Ectodermal cell (in vitro differentiated cells): Measurements from ENCODE around the gene WDR4.

Source experiments
- H3K27ac ChIP-seq: 2 replicates; pipeline ENCODE4 v1.7.0; 2013; ENCODE audit warnings: mild to moderate bottlenecking, low read depth, low read length; ENCODE audit not compliant: insufficient read depth, poor library complexity, severe bottlenecking
- H3K27me3 ChIP-seq: 2 replicates; pipeline ENCODE4 v1.7.0; 2013; ENCODE audit warnings: mild to moderate bottlenecking, low read length; ENCODE audit not compliant: insufficient read depth, control insufficient read depth, poor library complexity, severe bottlenecking
- H3K36me3 ChIP-seq: one replicate; pipeline ENCODE4 v1.7.0; 2013; ENCODE audit warnings: low read length; ENCODE audit not compliant: control insufficient read depth, insufficient read depth
- H3K4me1 ChIP-seq: one replicate; pipeline ENCODE4 v1.7.0; 2013; ENCODE audit warnings: low read length; ENCODE audit not compliant: control insufficient read depth, insufficient read depth
- H3K4me3 ChIP-seq: 2 replicates; pipeline ENCODE4 v1.7.0; 2013; ENCODE audit warnings: low read depth, low read length, control low read depth; ENCODE audit not compliant: insufficient read depth
- H3K9me3 ChIP-seq: 2 replicates; pipeline ENCODE4 v1.7.0; 2013; ENCODE audit warnings: mild to moderate bottlenecking, low read length, moderate library complexity; ENCODE audit not compliant: control insufficient read depth
- WGBS, 2 experiments: methylation state at CpG; one replicate each; pipeline ENCODE4 v1.1.7; 2013; ENCODE audit warnings: missing lambda C conversion rate in 2 of 2; 5-methylcytosine and 5-hydroxymethylcytosine counted together

WDR4 gene

DNA sequence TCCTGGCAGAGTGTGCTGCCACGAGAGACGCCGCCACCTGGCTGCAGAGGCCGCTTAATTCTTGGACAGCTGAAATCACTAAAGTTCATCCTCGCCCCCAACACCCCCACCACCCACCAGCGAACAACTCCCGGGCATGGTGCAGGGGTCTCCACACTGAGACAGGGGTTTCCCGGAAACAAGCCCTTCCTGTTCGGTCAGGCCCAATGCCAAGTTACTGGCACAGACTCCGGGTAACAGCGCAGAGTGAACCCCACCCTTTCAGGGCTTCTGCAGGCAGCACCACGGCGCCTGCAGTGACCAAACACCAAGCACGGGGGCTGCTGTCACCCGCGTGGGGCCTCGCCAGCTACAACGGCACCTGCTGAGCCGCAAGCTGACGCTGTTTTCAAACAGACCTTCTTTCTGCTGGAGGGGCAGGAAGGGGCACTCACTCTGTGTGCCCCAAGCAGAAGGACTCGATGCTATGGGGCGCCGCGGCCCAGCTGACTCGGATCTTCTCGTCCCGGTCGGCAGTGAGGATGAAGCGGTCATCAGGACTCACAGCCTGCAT is 17.4 kb downstream of the WDR4 start:
- H3K36me3 ChIP-seq, result peaks cover 20% of the 10 kb centered on the region
- 94% methylated on average over 29 of the region's 29 CpGs for WGBS, 2 experiments

DNA sequence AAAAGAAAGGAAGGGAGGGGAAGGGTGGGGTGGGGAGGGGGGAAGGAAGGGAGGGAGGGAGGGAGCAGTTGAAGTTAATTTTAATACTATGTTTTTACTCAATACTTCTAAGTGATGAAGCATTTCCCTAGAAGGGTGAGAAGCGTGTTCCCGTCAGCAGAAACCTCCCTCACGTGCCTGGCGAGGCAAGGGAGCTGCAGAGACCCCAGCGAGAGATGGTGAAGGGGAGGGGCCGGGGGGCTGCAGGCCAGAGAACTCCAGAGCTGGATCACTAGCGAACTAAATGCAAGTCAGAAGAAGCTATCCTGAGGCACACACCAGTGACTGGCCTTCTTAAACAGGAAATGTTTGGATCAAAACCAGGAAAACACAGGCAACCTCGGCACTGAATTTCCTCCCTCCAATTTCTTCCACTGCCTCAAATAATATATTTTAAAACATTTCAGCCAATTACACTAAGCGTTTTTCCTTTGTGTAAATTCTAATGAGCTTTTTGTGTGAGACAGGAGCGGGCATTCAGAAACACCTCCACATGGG is 18.0 kb downstream of the WDR4 start:
- H3K4me3 ChIP-seq, result no peak overlapping the region
- no peaks in the 10 kb centered on the region for H3K27me3 ChIP-seq
- WGBS, 2 experiments, result 95% methylated on average over 10 of the region's 10 CpGs
- no peaks in the 10 kb centered on the region for H3K9me3 ChIP-seq
- no peaks in the 10 kb centered on the region for H3K4me1 ChIP-seq
- H3K36me3 ChIP-seq, result peaks cover 23% of the 10 kb centered on the region
- no peak overlapping the region for H3K27ac ChIP-seq

More for the DNA sequence above, 17.4 kb downstream of the WDR4 start:
- Histone ChIP-seq H3K9me3 (no peaks in the 10 kb centered on the region), H3K27ac (no peak overlapping the region), H3K27me3 (no peaks in the 10 kb centered on the region), H3K4me1 (no peaks in the 10 kb centered on the region), H3K4me3 (no peak overlapping the region)

DNA sequence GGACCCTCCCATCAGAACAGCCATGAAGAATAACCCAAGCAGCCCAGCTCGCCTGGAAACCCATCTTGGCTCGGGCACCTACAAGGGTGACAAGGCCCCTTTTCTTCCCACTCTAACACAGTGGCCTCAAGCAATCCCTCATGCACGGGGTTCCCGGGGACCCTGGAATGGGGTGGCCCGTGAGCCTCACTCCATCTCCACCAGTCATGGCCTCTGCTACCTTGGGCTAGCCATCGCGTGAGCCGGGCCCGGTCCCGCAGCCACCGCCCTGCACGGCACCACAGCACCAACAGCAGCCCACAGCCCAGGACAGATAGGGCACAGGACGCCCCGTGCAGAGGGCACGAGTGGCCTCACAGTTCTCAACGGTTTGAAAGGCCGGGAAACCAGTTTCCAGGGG is 19.0 kb downstream of the WDR4 start:
- Histone ChIP-seq H3K27me3 (no peaks in the 10 kb centered on the region), H3K9me3 (no peaks in the 10 kb centered on the region)
- WGBS, 2 experiments, result 91 to 92% methylated on average over 17 of the region's 17 CpGs

DNA sequence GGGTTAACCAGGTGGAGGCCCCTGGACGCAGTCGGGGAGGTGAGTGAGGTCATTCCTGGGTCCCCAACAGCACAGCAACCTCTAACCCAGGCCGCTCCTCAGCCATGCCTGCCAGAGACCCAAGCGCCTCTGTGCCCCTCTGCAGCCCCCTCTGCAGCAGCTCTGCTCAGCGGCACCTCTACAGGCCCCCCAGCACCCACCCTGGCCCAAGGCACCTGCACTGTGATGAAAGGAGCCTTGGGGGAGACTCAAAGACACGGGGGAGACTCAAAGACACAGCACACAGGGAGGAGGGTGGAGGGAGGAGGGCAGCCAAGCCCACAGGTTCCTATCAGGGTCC is 19.5 kb downstream of the WDR4 start:
- H3K9me3 ChIP-seq, result no peaks in the 10 kb centered on the region
- H3K36me3 ChIP-seq, result peaks cover 34% of the 10 kb centered on the region
- no peak overlapping the region for H3K4me3 ChIP-seq
- H3K4me1 ChIP-seq, result no peaks in the 10 kb centered on the region
- 92 to 95% methylated on average over 6 of the region's 6 CpGs for WGBS, 2 experiments
- H3K27me3 ChIP-seq, result no peaks in the 10 kb centered on the region
- no peak overlapping the region for H3K27ac ChIP-seq

More for the DNA sequence above, 19.0 kb downstream of the WDR4 start:
- no peaks in the 10 kb centered on the region for H3K4me1 ChIP-seq
- H3K27ac ChIP-seq, result no peak overlapping the region
- peaks cover 33% of the 10 kb centered on the region for H3K36me3 ChIP-seq
- no peak overlapping the region for H3K4me3 ChIP-seq

DNA sequence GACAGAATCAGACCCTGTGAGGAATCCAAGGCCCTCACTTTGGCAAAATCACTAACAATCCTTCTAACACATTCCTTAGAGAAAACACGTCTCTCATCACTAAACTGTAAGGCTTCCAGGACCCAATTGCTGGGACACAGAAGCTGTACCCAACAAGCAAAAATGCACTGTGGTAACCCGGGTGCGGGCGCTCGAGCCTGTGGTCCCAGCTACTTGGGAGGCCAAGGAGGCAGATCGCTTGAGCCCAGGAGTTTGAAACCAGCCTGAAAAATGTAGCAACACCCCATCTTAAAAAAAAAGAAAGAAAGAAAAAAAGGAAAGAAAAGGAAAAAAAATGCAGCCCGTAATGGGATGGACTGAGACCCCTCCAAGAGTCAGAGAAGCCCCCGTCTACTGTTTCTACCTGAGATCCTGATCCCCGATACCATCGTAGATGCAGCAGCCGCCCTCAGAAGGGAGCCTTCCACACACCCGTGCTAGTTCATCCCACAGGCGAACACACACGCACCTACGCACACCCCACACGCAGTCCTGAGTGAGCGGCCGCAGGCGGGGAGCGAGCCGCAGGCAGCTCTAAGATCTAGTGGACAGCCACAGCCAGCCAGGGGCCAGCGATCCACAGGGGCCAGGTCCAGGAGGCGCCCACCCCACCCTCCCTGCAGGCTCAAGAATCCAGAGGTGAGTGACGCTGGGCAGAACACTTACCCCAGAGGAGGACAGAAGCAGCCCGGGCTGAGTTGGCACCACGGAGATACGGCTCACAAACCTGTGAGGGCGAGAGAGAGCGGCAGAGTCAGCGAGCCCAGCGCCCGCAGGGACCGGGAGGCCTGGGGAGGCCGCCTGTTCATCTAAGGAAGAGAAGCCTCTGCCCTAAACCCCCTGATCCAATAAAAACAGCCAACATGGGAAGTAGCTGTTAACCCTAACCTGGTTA is 20.1 kb downstream of the WDR4 start:
- H3K27ac ChIP-seq, result no peak overlapping the region
- peaks cover 32% of the 10 kb centered on the region for H3K36me3 ChIP-seq
- no peaks in the 10 kb centered on the region for H3K4me1 ChIP-seq
- no peaks in the 10 kb centered on the region for H3K9me3 ChIP-seq
- no peaks in the 10 kb centered on the region for H3K27me3 ChIP-seq
- 95% methylated on average over 34 of the region's 34 CpGs for WGBS, 2 experiments
- H3K4me3 ChIP-seq, result no peak overlapping the region

DNA sequence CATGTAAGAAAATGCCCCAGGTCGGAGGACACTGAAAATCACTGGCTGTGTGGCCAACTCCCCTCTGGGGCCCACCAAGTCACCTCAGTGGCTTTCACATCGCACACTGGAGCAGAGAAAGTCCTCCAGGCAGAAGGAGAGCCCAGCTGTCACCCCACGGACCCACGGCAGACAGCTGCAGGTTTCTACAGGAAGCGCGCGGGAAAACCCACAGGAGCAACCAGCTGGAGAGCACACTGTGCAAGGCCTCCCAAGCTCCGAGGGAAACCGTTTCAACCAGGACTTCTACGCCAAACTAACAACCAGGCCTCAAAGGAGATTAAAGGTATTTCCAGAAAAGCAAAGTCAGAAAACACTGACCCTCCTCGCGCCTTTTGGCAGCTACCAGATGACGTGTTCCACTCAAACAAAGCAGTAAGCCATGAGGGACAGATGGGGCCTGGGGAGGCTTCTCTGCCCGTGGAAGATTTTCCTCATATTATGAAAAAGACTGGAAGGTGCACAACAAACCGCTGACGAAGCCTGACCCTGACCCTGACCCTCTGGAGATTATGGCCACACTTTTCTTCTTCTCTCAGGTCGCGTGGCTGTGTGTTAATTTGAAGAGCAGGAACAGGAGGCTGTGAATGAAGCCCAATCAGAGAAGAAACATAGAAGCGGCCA is 21.0 kb downstream of the WDR4 start:
- Histone ChIP-seq H3K9me3 (no peaks in the 10 kb centered on the region), H3K4me3 (no peak overlapping the region), H3K27ac (no peak overlapping the region), H3K36me3 (peaks cover 32% of the 10 kb centered on the region), H3K27me3 (no peaks in the 10 kb centered on the region), H3K4me1 (no peaks in the 10 kb centered on the region)
- WGBS, 2 experiments, result 93 to 95% methylated on average over 19 of the region's 19 CpGs

DNA sequence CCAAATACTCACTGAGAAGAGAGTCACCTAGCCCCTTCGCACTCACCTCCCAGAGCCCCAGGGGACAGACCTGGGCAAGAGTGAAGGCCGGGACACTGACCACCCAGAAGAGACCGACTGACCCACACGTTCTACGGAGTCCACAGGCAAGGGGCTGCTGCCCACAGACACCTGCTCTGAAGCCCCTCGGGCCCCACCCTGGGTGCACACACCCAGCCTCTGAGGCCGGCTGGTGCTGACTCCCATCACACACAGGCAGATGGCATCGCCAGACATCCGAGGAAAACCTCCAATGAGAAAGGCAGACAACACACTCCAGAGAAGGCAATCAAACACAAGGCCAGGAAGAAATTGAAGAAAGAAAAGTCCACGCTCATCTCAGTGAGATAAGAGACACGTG is 22.1 kb downstream of the WDR4 start:
- no peaks in the 10 kb centered on the region for H3K27me3 ChIP-seq
- no peak overlapping the region for H3K4me3 ChIP-seq
- no peaks in the 10 kb centered on the region for H3K9me3 ChIP-seq
- H3K4me1 ChIP-seq, result no peaks in the 10 kb centered on the region
- WGBS, 2 experiments, result 94 to 96% methylated on average over 11 of the region's 11 CpGs
- H3K36me3 ChIP-seq, result peaks cover 35% of the 10 kb centered on the region
- no peak overlapping the region for H3K27ac ChIP-seq

DNA sequence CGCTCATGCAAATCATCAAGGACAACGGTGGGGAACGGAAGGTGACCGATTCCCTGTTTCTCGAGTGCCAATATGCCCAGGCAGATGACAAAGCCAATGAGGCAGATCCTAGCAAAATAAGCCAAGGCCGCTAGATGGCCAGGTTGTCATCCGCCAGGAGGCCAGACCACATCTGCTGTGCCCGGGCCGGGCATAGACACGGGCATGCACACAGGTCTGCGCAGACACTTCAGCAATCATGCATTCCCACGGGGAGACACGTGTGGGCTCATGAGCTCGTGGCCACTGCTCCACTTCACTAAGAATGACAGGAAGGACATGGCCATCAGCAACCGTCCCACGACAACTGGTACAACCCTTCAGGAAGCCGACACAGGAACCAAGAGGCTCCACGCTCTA is 23.4 kb downstream of the WDR4 start:
- WGBS, 2 experiments, result 95 to 98% methylated on average over 18 of the region's 18 CpGs
- no peaks in the 10 kb centered on the region for H3K4me1 ChIP-seq
- H3K4me3 ChIP-seq, result no peak overlapping the region
- no peak overlapping the region for H3K27ac ChIP-seq
- no peaks in the 10 kb centered on the region for H3K27me3 ChIP-seq
- peaks cover 42% of the 10 kb centered on the region for H3K36me3 ChIP-seq
- H3K9me3 ChIP-seq, result no peaks in the 10 kb centered on the region

DNA sequence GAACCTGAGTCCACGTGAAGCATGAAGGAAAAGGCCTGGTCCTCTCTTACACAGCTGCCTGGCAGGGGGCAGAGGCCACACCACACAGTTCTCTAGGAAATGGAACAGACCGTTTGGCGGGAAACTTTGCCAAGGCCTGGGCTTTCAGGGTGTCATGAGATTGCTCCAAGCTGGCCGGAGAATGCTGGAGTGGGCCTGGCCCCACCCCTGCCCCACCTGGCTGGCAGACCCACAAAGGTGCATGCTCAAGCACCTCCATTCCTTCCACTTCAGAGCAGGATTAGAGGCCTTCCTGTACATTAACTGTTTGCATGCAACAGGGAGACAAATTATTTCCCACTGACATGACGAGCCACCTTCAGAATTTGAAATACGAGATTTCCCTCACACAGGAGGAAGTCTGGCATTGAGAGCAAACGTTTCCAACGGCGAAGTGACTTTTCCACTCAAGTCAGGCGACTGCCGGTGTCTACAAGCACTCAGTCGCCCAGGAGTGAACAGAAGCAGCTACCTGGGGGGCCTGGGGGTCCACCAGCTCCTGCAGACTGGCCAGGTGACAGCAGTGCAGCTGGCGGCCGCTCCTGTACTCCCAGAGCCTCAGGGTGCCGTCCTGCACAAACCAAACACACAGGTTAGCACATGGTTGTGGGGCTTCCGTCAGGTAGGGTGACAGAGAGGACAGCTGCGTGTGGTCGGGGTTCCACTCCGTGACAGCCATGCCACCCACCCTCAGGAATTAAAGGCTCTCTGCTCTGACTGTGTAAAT is 24.0 kb downstream of the WDR4 start:
- WGBS, 2 experiments, result 95 to 96% methylated on average over 19 of the region's 19 CpGs
- Histone ChIP-seq H3K4me3 (no peak overlapping the region), H3K27me3 (no peaks in the 10 kb centered on the region), H3K4me1 (no peaks in the 10 kb centered on the region), H3K9me3 (no peaks in the 10 kb centered on the region), H3K36me3 (peaks cover 42% of the 10 kb centered on the region), H3K27ac (no peak overlapping the region)
